ENCODE results near the gene TSPAN9.

Gene TSPAN9, protein sequence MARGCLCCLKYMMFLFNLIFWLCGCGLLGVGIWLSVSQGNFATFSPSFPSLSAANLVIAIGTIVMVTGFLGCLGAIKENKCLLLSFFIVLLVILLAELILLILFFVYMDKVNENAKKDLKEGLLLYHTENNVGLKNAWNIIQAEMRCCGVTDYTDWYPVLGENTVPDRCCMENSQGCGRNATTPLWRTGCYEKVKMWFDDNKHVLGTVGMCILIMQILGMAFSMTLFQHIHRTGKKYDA
- total RNA-seq = 0.77 to 1.7 (median 1.2) reads per million in 3 experiments

DNA sequence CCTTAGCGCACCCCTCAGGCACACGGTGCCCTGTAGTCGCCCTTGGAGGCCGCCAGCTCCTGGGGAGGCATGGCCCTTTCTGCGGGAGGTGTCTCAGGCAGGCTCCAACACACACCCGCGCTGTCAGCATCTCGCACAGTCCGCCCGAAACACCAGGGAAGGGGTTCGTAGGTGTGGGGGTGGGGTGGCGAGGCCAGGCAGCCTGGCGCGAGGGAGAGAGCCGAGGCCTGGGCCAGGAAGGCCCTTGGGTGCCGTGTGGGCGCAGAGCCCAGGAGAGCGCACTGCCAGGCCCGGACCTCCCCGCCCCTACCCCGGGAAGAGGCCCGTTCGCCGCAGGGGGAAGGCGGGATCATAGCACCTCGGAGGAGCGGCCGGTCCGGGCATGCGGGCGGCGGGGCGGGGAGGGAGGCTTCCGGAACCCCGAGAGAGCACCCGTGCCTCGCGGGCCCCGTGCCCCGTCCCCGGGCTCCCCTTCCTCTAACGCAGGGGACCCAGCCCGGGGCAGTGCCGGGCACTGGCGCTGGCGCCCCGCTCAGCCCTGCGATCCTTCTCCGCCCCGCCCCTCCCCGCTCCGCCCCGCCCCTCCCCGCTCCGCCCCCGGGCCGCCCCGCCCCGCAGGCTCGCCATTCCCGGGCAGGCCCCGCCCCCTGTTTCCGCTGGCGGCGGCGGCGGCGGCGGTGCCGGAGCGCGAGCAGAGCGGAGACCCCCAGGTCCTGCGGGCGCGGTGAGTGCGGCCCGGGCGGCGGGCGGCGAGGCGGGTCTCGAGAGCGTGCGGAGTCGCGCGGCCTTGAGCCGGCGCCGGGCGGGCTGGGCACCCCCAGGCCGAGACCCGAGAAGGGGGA lies at the start of gene TSPAN9:
Gene TSPAN9, plus strand, starts transcription at position 650 of the 842 bp plus-strand sequence. CDS start 123,815 bp downstream, outside the sequence.
- DNase-seq = peak; percentile 51

DNA sequence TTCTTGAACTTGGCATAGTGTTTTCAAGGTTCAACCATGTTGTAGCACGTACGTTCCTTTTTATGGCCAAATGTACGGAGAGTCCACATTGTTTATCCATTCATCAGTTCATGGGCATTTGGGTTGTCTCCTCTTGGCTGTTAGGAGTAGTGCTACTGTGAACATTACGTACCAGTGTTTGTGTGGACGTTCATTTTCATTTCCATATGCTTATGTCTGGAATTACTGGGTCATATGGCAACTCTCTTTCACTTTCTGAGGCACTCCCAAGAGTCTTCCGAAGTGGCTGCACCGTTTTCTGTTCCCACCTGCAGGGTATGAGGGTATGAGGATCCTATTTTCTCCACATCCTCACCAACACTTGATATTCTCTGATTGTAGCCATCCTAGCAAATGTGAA lies 49.1 kb upstream of the TSPAN9 start:
- DNase-seq = no peak

DNA sequence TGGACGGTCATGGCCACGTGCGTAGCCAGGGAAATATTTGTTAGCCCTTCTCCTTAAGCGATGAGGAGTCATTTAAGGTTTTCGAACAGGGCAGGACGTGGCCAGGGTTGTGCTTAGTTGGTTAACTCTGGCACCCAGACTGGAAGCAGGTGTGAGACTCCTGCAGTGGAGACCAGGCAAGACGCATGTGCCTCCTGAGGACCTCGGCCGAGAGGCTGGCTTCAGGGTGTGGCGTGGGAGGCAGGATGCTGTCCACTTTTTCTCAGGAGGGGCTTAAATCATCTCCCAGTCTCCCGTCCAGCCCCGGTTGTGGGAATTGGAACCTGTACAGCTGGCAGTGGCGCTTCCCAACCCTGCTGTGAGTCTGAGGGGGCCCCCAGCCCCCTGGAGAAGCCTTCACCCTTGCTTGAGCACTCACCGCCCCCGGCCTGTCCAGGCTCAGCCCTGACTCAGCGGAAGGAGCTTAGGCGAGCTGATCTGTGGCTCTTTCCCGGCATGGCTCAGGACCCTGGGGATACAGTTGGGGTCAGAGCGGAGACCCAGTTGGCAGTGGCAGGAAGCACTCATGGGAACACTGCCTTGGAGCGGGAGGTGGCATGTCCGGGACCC lies 46.3 kb upstream of the TSPAN9 start:
- DNase-seq = no peak

DNA sequence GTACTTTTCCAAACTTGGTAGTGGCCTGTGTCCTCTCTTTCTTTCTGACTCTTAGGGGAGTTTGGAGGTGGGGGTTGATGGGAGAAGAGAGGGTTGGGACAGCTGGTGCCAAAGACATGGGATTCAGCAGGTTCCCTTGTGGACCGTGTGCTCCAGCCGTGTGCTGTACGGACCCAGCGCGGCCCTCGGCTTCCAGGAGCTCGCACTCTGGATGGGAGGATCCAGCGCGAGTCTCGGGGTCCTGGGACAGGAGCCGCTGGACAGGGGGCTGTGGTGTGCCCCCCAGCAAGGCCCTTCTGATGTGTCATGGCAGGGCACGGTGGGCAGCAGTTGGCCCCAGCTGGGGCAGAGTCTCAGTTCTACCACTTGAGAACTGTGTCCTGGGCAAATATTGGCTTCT lies 45.0 kb upstream of the TSPAN9 start:
- DNase-seq = no peak

DNA sequence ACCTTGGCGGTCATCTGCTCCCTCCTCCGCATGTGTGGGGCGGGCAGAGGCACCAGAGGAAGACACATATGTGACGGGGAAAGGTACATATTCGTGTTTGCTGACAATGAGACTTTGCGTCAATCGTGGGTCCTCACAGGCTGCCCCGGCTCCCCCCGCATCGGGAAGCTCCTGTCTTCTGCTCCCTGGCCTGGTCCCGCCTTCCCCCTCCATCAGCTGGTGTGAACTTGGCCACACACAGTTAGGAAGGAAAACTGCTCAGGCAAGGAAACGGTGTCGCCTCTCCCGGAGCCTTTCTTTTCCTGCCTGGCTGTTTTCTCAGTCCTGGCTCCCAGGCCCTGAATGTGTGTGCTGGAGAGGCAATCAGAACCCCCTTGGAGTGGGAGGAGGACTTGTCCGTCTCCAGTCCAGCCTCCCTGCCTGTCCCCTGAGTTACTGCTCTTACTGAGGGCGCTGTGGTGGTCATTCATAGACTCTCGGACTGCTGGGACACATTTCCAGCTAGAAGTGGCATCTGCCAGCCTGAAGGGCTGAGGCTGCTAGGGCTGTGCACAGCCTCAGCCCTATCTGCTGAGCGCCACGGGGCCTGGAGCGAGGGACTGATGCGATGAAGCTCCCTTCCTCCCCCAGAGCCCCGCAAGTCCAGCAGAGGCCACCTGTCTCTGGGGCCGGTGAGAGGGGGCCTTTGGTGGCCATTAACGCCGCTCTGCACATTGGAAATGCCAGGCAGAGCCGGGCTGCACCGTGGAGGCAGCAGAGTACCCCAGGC lies 44.2 kb upstream of the TSPAN9 start:
- no peak for DNase-seq

GRCh38 chr12:3033539-3033867 lies 43.7 kb upstream of the TSPAN9 start:
- no peak for DNase-seq

GRCh38 chr12:3034067-3034750 lies 43.0 kb upstream of the TSPAN9 start:
- DNase-seq = no peak

GRCh38 chr12:3035171-3035570 lies 42.0 kb upstream of the TSPAN9 start:
- no peak for DNase-seq

GRCh38 chr12:3035815-3036702 lies 41.1 kb upstream of the TSPAN9 start:
- DNase-seq = no peak

- DNase-seq = no peak
These were observed 40.1 kb upstream of the TSPAN9 start for GRCh38 chr12:3036901-3037600.

DNA sequence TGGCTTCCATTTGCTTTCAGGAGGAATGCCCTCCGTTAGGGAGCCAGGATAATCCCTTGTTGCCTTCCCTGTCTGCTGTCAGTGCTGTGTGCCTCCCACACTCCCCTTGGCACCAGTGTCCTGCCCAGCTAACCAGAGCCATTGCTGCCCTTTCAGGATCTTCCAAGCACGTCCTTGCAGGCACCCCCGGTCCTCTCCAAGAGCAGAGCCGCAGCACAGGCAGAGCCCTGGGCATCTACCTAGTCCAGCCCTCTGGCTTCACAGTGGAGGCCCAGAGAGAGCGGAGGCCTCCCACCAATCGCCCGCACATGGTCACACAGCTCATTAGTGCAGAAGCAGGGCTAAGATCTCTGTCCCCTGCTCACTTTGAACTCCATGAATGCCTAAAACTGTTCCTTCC lies 39.0 kb upstream of the TSPAN9 start:
- no peak for DNase-seq

DNA sequence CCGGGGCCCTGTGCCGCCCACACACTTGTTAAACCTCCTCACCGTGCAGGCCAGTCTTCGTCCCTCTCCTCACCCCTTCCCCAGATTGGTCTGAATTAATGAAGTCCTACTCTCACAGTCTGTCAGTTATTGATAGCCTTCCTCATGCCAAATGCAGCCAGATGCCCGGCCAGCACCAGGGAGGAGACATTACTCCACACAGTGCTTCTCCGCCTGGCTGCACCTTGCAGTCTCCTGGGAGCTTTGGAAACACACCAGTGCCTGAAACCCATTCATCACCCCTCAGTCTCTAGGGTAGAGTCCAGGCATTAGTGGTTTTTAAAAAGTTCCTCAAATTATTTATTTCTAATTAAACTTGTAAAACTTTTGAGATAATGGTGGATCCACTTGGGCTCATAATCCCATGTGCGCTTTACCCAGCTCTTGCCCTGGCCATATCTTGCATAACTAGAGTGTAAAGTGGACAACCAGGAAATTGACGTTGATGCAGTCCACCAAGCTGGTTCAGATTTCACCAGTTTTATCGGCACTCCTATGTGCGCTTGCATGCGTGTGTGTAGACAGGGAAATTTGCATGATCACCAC lies 38.2 kb upstream of the TSPAN9 start:
- no peak for DNase-seq

GRCh38 chr12:3040026-3040656 lies 37.0 kb upstream of the TSPAN9 start:
- DNase-seq = no peak

DNA sequence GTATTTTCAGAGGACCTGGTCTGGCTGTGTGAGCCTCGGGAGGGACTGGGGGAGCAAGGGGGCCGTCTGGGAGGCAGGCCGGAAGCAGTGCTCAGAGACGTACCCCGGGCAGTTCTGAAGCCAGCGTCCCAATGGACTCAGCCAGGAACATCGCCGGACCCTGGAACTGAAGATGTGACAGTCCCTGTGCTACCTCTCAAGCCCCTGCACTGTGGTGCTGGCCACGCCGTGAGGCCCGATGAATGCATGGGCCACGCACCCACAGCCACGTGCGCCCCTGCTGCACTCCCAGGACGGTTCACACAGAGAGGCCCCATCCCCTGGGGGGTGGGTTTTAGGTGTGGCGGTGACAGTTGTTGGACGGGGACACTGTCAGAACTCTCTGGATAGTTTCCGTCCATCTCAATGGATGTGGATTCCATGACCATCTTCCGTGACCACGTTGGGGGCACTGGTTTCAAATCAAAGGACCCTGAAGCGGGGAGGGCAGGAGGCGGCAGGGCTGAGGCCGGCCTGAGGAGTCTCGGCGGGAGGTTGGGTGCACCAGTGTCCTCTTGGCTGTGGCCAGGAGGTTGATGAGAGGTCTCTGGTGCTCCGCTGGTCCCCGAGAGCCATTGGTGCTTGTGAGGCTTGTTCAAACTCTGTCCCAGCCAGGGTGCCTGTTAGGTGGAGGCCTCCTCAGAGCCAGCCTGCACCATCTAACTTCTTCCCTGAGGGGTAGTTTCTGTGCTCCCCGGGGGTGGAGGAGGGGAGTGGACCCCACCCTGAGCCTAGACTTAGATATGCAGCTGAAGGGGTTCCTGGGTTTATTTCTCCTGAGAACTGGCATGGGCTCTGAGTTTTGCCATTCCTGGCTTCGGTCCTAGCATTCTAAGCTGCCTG lies 36.3 kb upstream of the TSPAN9 start:
- DNase-seq = no peak

GRCh38 chr12:3041558-3042164 lies 35.5 kb upstream of the TSPAN9 start:
- peak; percentile 29 for DNase-seq

- no peak for DNase-seq
These were observed 34.8 kb upstream of the TSPAN9 start for GRCh38 chr12:3042394-3042793.

- no peak for DNase-seq
These were observed 34.4 kb upstream of the TSPAN9 start for GRCh38 chr12:3042826-3043225.

GRCh38 chr12:3043406-3043805 lies 33.8 kb upstream of the TSPAN9 start:
- DNase-seq = no peak
